Measurements from ENCODE around the gene USP35.

Gene USP35

GRCh38 chr11:78205256-78205655, 16.5 kb downstream of the USP35 start:
- no peak for DNase-seq (ENCODE audit: low read depth)
- no peak overlapping the region for H3K4me3 ChIP-seq (replicated peaks; ENCODE audit: low read depth, low read length)
- TF ChIP-seq, protein P1, sequence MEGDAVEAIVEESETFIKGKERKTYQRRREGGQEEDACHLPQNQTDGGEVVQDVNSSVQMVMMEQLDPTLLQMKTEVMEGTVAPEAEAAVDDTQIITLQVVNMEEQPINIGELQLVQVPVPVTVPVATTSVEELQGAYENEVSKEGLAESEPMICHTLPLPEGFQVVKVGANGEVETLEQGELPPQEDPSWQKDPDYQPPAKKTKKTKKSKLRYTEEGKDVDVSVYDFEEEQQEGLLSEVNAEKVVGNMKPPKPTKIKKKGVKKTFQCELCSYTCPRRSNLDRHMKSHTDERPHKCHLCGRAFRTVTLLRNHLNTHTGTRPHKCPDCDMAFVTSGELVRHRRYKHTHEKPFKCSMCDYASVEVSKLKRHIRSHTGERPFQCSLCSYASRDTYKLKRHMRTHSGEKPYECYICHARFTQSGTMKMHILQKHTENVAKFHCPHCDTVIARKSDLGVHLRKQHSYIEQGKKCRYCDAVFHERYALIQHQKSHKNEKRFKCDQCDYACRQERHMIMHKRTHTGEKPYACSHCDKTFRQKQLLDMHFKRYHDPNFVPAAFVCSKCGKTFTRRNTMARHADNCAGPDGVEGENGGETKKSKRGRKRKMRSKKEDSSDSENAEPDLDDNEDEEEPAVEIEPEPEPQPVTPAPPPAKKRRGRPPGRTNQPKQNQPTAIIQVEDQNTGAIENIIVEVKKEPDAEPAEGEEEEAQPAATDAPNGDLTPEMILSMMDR (IDR thresholded peaks at IDR 0.05; ENCODE audit: low read length, missing control alignments), result no peak

DNA sequence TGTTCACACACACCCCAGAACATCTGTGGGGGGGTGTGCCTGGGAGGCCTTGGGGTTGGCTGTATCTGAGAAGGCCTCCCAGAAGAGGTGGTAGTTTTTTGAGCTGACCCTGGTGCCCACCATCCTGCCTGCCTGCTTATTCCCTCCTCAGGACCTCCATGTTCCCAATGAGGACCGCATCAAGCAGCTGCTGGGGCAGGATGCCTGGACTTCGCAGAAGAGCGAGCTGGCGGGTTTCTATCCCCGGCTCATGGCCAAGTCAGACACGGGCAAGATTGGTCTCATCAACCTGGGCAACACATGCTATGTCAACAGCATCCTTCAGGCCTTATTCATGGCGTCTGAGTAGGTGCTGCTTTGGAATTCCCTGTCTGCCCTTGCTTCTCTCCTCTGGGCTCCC, 17.0 kb downstream of the USP35 start:
- H3K4me3 ChIP-seq (replicated peaks; ENCODE audit: low read depth, low read length), result no peak overlapping the region
- DNase-seq (ENCODE audit: low read depth), result no peak
- TF ChIP-seq, protein P1 (IDR thresholded peaks at IDR 0.05; ENCODE audit: low read length, missing control alignments), result no peak

GRCh38 chr11:78207532-78208256, 19.0 kb downstream of the USP35 start:
- no peak for DNase-seq (ENCODE audit: low read depth)
- TF ChIP-seq, protein P1 (IDR thresholded peaks at IDR 0.05; ENCODE audit: low read length, missing control alignments), result no peak
- no peak overlapping the region for H3K4me3 ChIP-seq (replicated peaks; ENCODE audit: low read depth, low read length)

DNA sequence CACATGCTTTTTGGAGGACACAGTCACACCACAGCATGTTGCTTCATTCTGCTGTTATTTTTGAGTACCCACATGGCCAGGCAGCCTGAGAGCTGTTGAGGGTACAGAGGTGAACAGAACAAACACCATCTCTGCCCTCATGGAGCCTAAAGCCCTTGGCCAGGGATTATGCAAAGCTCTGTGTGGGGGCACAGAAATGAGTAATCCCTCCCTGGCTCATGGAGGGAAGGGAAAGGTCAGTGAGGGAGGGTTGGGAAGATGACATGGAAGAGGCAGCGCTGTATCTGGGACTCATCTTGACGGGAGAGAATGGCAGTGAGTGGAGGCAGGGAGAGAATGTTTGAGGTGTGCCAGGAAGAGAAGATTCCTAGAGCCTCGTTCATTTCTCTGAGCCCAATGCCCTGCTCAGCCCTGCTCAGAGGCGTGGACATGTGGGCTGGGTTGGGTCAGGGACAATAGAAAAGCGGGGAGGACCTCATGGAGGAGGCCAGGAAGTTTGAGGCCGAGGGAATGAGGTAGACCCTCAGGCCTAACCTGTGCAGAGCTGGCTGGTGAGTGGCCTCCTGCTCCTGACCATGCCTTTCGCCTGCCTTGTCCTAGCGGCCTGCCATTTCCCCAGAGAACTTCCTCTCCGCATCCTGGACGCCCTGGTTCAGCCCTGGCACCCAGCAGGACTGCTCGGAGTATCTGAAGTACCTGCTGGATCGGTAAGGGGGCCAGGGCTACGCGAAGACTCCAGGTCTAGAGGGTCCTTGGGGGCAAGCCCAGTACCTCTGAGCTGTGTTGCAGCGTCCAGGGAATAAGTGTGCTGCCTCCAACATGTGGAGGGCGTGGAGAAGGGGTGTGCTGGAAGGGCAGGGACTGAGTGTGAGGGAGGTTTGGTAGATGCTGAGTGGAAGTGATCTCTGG, 19.8 kb downstream of the USP35 start:
- no peak overlapping the region for H3K4me3 ChIP-seq (replicated peaks; ENCODE audit: low read depth, low read length)

DNA sequence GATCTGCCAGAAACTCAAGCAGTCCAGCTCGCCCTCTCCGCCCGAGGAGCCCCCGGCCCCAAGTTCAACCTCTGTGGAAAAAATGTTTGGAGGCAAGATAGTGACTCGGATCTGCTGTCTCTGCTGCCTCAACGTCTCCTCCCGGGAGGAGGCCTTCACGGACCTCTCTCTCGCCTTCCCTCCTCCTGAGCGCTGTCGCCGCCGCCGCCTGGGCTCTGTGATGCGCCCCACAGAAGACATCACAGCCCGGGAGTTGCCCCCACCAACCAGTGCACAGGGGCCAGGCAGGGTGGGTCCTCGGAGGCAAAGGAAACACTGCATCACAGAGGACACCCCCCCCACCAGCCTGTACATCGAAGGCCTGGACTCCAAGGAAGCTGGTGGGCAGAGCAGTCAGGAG, 20.8 kb downstream of the USP35 start:
- TF ChIP-seq, protein P1 (IDR thresholded peaks at IDR 0.05; ENCODE audit: low read length, missing control alignments), result no peak
- no peak overlapping the region for H3K4me3 ChIP-seq (replicated peaks; ENCODE audit: low read depth, low read length)
- no peak for DNase-seq (ENCODE audit: low read depth)

More for the DNA sequence above, 19.8 kb downstream of the USP35 start:
- TF ChIP-seq, protein P1 (IDR thresholded peaks at IDR 0.05; ENCODE audit: low read length, missing control alignments), result no peak
- peak; percentile 28 for DNase-seq (ENCODE audit: low read depth)

- H3K4me3 ChIP-seq (replicated peaks; ENCODE audit: low read depth, low read length), result no peak overlapping the region
- TF ChIP-seq, protein P1 (IDR thresholded peaks at IDR 0.05; ENCODE audit: low read length, missing control alignments), result no peak
- DNase-seq (ENCODE audit: low read depth), result no peak
These were observed 21.4 kb downstream of the USP35 start for GRCh38 chr11:78210000-78210608.

Measured in fibroblast of pulmonary artery (primary cell).